OCI-LY3 (cell line): Measurements from ENCODE around the gene ICAM3.

Experiments
- H2AFZ ChIP-seq: fragments of 200-600, 300-600 bp; shearing (Covaris generic); 2 replicates; pipeline ENCODE4 v1.6.0; 2014; ENCODE audit warnings: antibody characterized with exemption, low read depth, low read length
- H3K27ac ChIP-seq: fragments of 200-600, 300-600 bp; sonication (generic); 2 replicates; pipeline ENCODE4 v1.5.1; 2014; ENCODE audit warnings: mild to moderate bottlenecking, low read length, moderate library complexity, mixed read lengths
- H3K27me3 ChIP-seq: fragments of 200-600, 300-600 bp; sonication (generic); 2 replicates; pipeline ENCODE4 v1.6.1; 2014; ENCODE audit warnings: low read depth, low read length, mixed read lengths
- H3K36me3 ChIP-seq: fragments of 200-600, 300-600 bp; sonication (generic); replicated peaks from 2 replicates; pipeline ENCODE3; 2014; ENCODE audit warnings: low read depth, low read length, mixed read lengths
- H3K4me1 ChIP-seq: fragments of 300-600, 200-600 bp; sonication (generic); 2 replicates; pipeline ENCODE4 v1.6.1; 2014; ENCODE audit warnings: low read length, mixed read lengths
- H3K4me2 ChIP-seq: fragments of 200-600, 300-600 bp; sonication (generic); 2 replicates; pipeline ENCODE4 v1.6.1; 2014; ENCODE audit warnings: low read length, mixed read lengths
- H3K4me3 ChIP-seq: fragments of 300-600, 200-600 bp; sonication (generic); 2 replicates; pipeline ENCODE4 v1.5.1; 2014; ENCODE audit warnings: antibody characterized with exemption, mild to moderate bottlenecking, low read length, moderate library complexity
- H3K79me2 ChIP-seq: fragments of 300-600, 200-600 bp; shearing (Covaris generic); 2 replicates; pipeline ENCODE4 v1.6.1; 2014; ENCODE audit warnings: mild to moderate bottlenecking, low read length, mixed read lengths
- H3K9ac ChIP-seq: fragments of 300-600, 200-600 bp; shearing (Covaris generic); 2 replicates; pipeline ENCODE4 v1.6.0; 2014; ENCODE audit warnings: mild to moderate bottlenecking, low read length, moderate library complexity
- H3K9me3 ChIP-seq: fragments of 200-600, 300-600 bp; shearing (Covaris generic); 2 replicates; pipeline ENCODE4 v1.6.1; 2014; ENCODE audit warnings: low read length, mixed read lengths; ENCODE audit not compliant: insufficient read depth
- H4K20me1 ChIP-seq: fragments of 200-600, 300-600 bp; sonication (generic); 2 replicates; pipeline ENCODE4 v1.6.1; 2016; ENCODE audit warnings: low read length, mixed read lengths; ENCODE audit not compliant: insufficient read depth
- CTCF ChIP-seq: fragments of 200-600, 300-600 bp; sonication (generic); IDR thresholded peaks from 2 replicates; pipeline ENCODE4 v1.5.1; 2014; ENCODE audit warnings: antibody characterized with exemption, low read length, low read depth
- EZH2phosphoT487 ChIP-seq: fragments of 200-600 bp; shearing (Covaris generic); IDR thresholded peaks from 2 replicates; pipeline ENCODE4 v1.6.1; 2018; ENCODE audit warnings: antibody characterized with exemption, mixed run types, low read depth

ICAM3 gene

GRCh38 chr19:10321874-10322835 lies 17.3 kb downstream of the ICAM3 start:
- H3K36me3 ChIP-seq = peaks cover 59% of the 10 kb centered on the region

GRCh38 chr19:10321417-10321797 lies 18.0 kb downstream of the ICAM3 start:
- H3K9me3 ChIP-seq = no peaks in the 10 kb centered on the region
- no peaks in the 10 kb centered on the region for H3K79me2 ChIP-seq
- no peak overlapping the region for H3K27ac ChIP-seq
- no peak overlapping the region for H3K4me2 ChIP-seq
- no peak overlapping the region for H3K4me3 ChIP-seq
- H3K4me1 ChIP-seq = peaks cover 3% of the 10 kb centered on the region
- H3K9ac ChIP-seq = no peak overlapping the region
- H4K20me1 ChIP-seq = no peaks in the 10 kb centered on the region
- no peak overlapping the region for H2AFZ ChIP-seq
- peaks cover 63% of the 10 kb centered on the region for H3K36me3 ChIP-seq
- TF ChIP-seq EZH2phosphoT487 (no peak), CTCF (no peak)
- H3K27me3 ChIP-seq = no peaks in the 10 kb centered on the region

More at GRCh38 chr19:10321874-10322835, 17.3 kb downstream of the ICAM3 start:
- Histone ChIP-seq H3K4me1 (no peaks in the 10 kb centered on the region), H3K9ac (no peak overlapping the region), H4K20me1 (no peaks in the 10 kb centered on the region), H3K27ac (no peak overlapping the region), H3K9me3 (no peaks in the 10 kb centered on the region), H3K27me3 (no peaks in the 10 kb centered on the region), H3K4me2 (no peak overlapping the region), H3K4me3 (no peak overlapping the region), H3K79me2 (peaks cover 3% of the 10 kb centered on the region; the same call in 1 of the 2 replicates), H2AFZ (no peak overlapping the region)
- TF ChIP-seq CTCF (no peak), EZH2phosphoT487 (no peak)

- Histone ChIP-seq H3K36me3 (peaks cover 67% of the 10 kb centered on the region), H2AFZ (no peak overlapping the region), H3K4me2 (no peak overlapping the region), H3K27ac (no peak overlapping the region), H4K20me1 (no peaks in the 10 kb centered on the region), H3K9me3 (no peaks in the 10 kb centered on the region), H3K4me3 (no peak overlapping the region), H3K9ac (no peak overlapping the region), H3K79me2 (no peaks in the 10 kb centered on the region), H3K4me1 (peaks cover 8% of the 10 kb centered on the region), H3K27me3 (no peaks in the 10 kb centered on the region)
- TF ChIP-seq CTCF (no peak), EZH2phosphoT487 (no peak)
These were observed 18.6 kb downstream of the ICAM3 start for GRCh38 chr19:10320602-10321416.
